ENCODE data around the gene PALB2.

GRCh38 chr16:23687034-23687808 is 46.1 kb upstream of the PALB2 start:
- TF ChIP-seq CTCF (IDR thresholded peaks at IDR 0.05) (no peak), POLR2A (IDR thresholded peaks at IDR 0.05) (no peak)

Data from body of pancreas (tissue), 4 donors.